ENCODE measurements around the gene TMEM231. TPM values are rescaled to one million over a fixed set of nuclear protein-coding genes. Genes with fewer than 3 reads are reported as not detected.
"Not testable (repeated sequence)": the region's sequence is repeated elsewhere in the genome, so short reads cannot be mapped to it uniquely, and the experiment has no call there.

Gene TMEM231
- total RNA-seq, 1 experiment from 2014 or later: 9.7 TPM

- H3K27me3 ChIP-seq (ENCODE audit: insufficient read depth, low read length); H3K36me3 ChIP-seq (ENCODE audit: control insufficient read depth in 1 of 2, insufficient read depth in 2 of 2, low read length in 2 of 2); ATAC-seq; H3K79me2 ChIP-seq (ENCODE audit: insufficient read depth, low read length); BruUV-seq (replicated peaks); RAD21 ChIA-PET (ENCODE audit: low non-redundant PET in 1 of 2, low total read pairs in 2 of 2, uncharacterized antibody in 2 of 2, unreplicated experiment in 2 of 2); DNase-seq (ENCODE audit: low read depth, low spot score); H3K4me3 ChIP-seq (replicated peaks in 1 of 2; ENCODE audit: low read depth in 1 of 2, low read length in 2 of 2); H2AFZ ChIP-seq (ENCODE audit: low read depth, low read length, poor library complexity, severe bottlenecking); H3K4me1 ChIP-seq (ENCODE audit: control insufficient read depth in 1 of 2, insufficient read depth in 2 of 2, low read length in 2 of 2); H3K9ac ChIP-seq (ENCODE audit: low read length); H3K4me2 ChIP-seq (ENCODE audit: low read length); H4K20me1 ChIP-seq (ENCODE audit: insufficient read depth); H3K27ac ChIP-seq (ENCODE audit: low read depth, low read length); intact Hi-C loops (cut with micrococcal nuclease); POLR2A ChIA-PET; H3K9me3 ChIP-seq (ENCODE audit: control insufficient read depth in 1 of 2, insufficient read depth in 1 of 2, low read depth in 1 of 2, low read length in 2 of 2); H3K9me2 ChIP-seq (ENCODE audit: insufficient read depth): not testable (repeated sequence)
- CTCF ChIA-PET: interaction anchor here (3.3 kb wide), 1 partner anchor 22 kb away, joined by 11 read pairs; no protein-coding TSS in a partner anchor
Observed at GRCh38 chr16:75538882-75539565, 17.0 kb downstream of the TMEM231 start.

DNA sequence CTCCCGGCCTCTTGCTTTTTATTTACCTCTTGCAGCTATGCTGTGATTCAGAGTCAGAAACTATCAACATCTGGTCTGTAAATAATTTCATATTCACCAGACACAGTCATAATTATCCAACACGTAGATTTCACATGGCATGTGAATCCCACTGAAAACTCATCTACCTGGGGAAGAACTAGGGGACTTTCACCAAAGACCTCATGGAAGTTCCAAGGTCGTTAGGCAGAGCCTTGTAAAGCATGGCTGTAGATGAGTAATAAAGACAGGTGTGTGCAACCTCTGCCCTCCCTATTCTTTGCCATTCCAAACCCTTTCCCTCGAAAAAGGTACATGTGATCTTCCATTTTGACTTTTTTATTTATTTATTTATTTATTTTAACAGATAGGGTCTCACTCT, 18.3 kb downstream of the TMEM231 start:
- no peaks in the 10 kb centered on the region for H3K79me2 ChIP-seq (ENCODE audit: insufficient read depth, low read length)
- H3K4me2 ChIP-seq (ENCODE audit: low read length): no peak overlapping the region
- no peak for DNase-seq (ENCODE audit: low read depth, low spot score)
- no peaks in the 10 kb centered on the region for H3K4me1 ChIP-seq (ENCODE audit: control insufficient read depth in 1 of 2, insufficient read depth in 2 of 2, low read length in 2 of 2)
- intact Hi-C loops (cut with micrococcal nuclease): no loop called here
- ChIA-PET CTCF (interaction anchor here (3.3 kb wide), 1 partner anchor 21 kb away, joined by 11 read pairs; no protein-coding TSS in a partner anchor), RAD21 (ENCODE audit: low non-redundant PET in 1 of 2, low total read pairs in 2 of 2, uncharacterized antibody in 2 of 2, unreplicated experiment in 2 of 2) (no interaction called here), POLR2A (no interaction called here)
- no peak overlapping the region for H3K4me3 ChIP-seq (replicated peaks in 1 of 2; ENCODE audit: low read depth in 1 of 2, low read length in 2 of 2)
- H3K9ac ChIP-seq (ENCODE audit: low read length): no peak overlapping the region
- H3K36me3 ChIP-seq (ENCODE audit: control insufficient read depth in 1 of 2, insufficient read depth in 2 of 2, low read length in 2 of 2): no peaks in the 10 kb centered on the region; a peak in 1 of 4 replicates
- no peak for ATAC-seq
- no peaks in the 10 kb centered on the region for H3K9me3 ChIP-seq (ENCODE audit: control insufficient read depth in 1 of 2, insufficient read depth in 1 of 2, low read depth in 1 of 2, low read length in 2 of 2)
- H3K9me2 ChIP-seq (ENCODE audit: insufficient read depth): no peaks in the 10 kb centered on the region
- TF ChIP-seq SP1 (IDR thresholded peaks at IDR 0.05; ENCODE audit: low read depth) (no peak), MAX (IDR thresholded peaks at IDR 0.05) (no peak)
- no peaks in the 10 kb centered on the region for H3K27me3 ChIP-seq (ENCODE audit: insufficient read depth, low read length)
- H3K27ac ChIP-seq (ENCODE audit: low read depth, low read length): no peak overlapping the region
- no peaks in the 10 kb centered on the region for H4K20me1 ChIP-seq (ENCODE audit: insufficient read depth)
- no peak overlapping the region for H2AFZ ChIP-seq (ENCODE audit: low read depth, low read length, poor library complexity, severe bottlenecking)
- BruUV-seq (replicated peaks): no TSS peak
